Bronchial epithelial cell (primary cell): ENCODE data around the gene TBC1D22A. TPM values are rescaled to one million over a fixed set of nuclear protein-coding genes. Genes with fewer than 3 reads are reported as not detected.

ENCODE experiments used
- DNase-seq: peaks from one replicate; pipeline ENCODE4 v3.0.0-alpha.2; 2010; ENCODE audit warnings: low read depth
- FAIRE-seq: peaks from 2 replicates; lab custom pipeline; 2011; peaks lifted over from hg19 to GRCh38; lab: Jason Lieb, UNC
- H3K27me3 ChIP-seq: 2 replicates; pipeline ENCODE4 v1.5.1; 2011; ENCODE audit warnings: low read length; ENCODE audit not compliant: control insufficient read depth, insufficient read depth
- H3K36me3 ChIP-seq: 2 replicates; pipeline ENCODE4 v1.5.1; 2011; ENCODE audit warnings: low read length; ENCODE audit not compliant: control insufficient read depth, insufficient read depth
- H3K4me3 ChIP-seq: 2 replicates; pipeline ENCODE4 v1.5.1; 2011; ENCODE audit warnings: mild to moderate bottlenecking, low read depth, low read length, control low read depth
- CTCF ChIP-seq: IDR thresholded peaks from 2 replicates; pipeline ENCODE4 v1.5.1; 2011; ENCODE audit warnings: mild to moderate bottlenecking, moderate library complexity, low read length, control low read depth, inconsistent platforms; ENCODE audit not compliant: insufficient read depth, severe bottlenecking
- total RNA-seq: library from RNA; depleted of rRNA; stranded (reverse); fragments of >200 nt; gene quantifications from 2 replicates; pipeline ENCODE4 v1.2.1, GENCODE V29; 2014

TBC1D22A gene
- total RNA-seq, 1 donor from 2014 or later: 10.0 TPM

- Histone ChIP-seq H3K27me3 (no peaks in the 10 kb centered on the region), H3K4me3 (no peak overlapping the region), H3K36me3 (peaks cover 1% of the 10 kb centered on the region)
- FAIRE-seq: no peak
- no peak for DNase-seq
- TF ChIP-seq CTCF: no peak
Measured at GRCh38 chr22:47008208-47008885, 245.9 kb downstream of the TBC1D22A start.

- no peak for TF ChIP-seq CTCF
- H3K27me3 ChIP-seq: no peaks in the 10 kb centered on the region
- FAIRE-seq (peak; percentile 99), DNase-seq (no peak)
- H3K4me3 ChIP-seq: no peak overlapping the region
- peaks cover 2% of the 10 kb centered on the region for H3K36me3 ChIP-seq
Measured at GRCh38 chr22:47009304-47010101, 247.1 kb downstream of the TBC1D22A start.

- TF ChIP-seq CTCF: no peak
- FAIRE-seq (no peak), DNase-seq (no peak)
- no peak overlapping the region for H3K4me3 ChIP-seq
- H3K27me3 ChIP-seq: no peaks in the 10 kb centered on the region
- peaks cover 4% of the 10 kb centered on the region for H3K36me3 ChIP-seq
Measured at GRCh38 chr22:47010211-47010610, 247.8 kb downstream of the TBC1D22A start.

- DNase-seq (no peak), FAIRE-seq (no peak)
- Histone ChIP-seq H3K36me3 (peaks cover 4% of the 10 kb centered on the region), H3K27me3 (no peaks in the 10 kb centered on the region), H3K4me3 (no peak overlapping the region)
- TF ChIP-seq CTCF: no peak
Measured at GRCh38 chr22:47011131-47011858, 248.8 kb downstream of the TBC1D22A start.

- FAIRE-seq (no peak), DNase-seq (no peak)
- Histone ChIP-seq H3K36me3 (peaks cover 4% of the 10 kb centered on the region), H3K27me3 (no peaks in the 10 kb centered on the region), H3K4me3 (no peak overlapping the region)
- TF ChIP-seq CTCF: no peak
Measured at GRCh38 chr22:47011859-47012258, 249.4 kb downstream of the TBC1D22A start.
